ENCODE results near the gene PAXX.

PAXX gene, protein sequence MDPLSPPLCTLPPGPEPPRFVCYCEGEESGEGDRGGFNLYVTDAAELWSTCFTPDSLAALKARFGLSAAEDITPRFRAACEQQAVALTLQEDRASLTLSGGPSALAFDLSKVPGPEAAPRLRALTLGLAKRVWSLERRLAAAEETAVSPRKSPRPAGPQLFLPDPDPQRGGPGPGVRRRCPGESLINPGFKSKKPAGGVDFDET

DNA sequence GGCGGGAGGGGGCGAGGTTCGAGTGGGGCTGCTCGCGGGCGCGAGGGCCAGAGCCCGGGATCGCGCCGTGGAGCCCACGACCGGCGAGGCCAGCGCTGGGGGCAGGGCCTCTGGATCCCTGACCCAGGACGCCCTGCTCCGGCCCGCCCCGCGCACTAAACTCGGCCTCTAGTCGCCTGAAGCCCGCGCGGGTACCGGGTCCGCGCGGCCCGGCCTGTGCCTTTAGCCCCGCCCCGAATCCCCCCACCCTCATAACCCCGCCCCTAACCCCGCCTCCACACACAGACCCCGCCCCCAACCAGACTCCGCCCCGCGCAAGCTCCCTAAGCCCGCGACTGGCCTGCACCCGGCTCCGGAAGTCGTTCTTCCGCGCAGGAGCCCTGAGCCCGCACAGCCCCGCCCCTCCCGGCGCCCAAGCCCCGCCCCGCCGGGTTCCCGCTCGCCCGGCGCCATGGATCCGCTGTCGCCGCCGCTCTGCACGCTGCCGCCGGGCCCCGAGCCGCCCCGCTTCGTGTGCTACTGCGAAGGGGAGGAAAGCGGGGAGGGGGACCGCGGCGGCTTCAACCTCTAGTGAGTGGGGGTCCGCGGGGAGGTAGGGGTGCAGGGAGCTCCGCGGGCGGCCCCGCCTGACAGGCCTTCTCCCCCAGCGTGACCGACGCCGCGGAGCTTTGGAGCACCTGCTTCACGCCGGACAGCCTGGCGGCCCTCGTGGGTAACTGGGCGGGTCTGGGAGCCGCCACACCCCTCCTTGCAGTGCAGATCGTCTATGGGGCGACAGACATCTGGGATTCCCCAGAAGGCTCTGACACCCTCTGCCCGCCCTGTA lies at the start of gene PAXX:
Gene PAXX, plus strand, starts transcription at position 430 of the 826 bp plus-strand sequence. Its CDS starts 22 bp downstream, at position 452.
- peak; percentile 81 for DNase-seq

DNA sequence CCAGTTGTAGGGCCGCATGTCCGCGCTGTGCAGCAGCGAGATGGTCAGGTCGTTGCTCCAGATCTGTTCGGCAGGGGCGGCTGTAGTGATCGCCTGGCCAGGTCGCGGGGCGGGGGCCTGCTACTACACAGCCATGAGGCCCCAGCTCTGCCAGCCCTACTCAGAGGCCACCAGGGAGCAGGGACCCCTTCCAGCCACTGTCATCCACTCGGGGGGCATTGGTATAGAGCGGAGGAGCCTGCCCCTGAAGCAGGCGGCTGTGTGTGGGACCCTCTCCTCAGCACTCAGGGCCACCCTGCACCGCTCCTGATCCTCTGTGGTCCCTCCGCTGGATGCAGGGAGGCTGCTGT lies 49.4 kb upstream of the PAXX start:
- no peak for DNase-seq

DNA sequence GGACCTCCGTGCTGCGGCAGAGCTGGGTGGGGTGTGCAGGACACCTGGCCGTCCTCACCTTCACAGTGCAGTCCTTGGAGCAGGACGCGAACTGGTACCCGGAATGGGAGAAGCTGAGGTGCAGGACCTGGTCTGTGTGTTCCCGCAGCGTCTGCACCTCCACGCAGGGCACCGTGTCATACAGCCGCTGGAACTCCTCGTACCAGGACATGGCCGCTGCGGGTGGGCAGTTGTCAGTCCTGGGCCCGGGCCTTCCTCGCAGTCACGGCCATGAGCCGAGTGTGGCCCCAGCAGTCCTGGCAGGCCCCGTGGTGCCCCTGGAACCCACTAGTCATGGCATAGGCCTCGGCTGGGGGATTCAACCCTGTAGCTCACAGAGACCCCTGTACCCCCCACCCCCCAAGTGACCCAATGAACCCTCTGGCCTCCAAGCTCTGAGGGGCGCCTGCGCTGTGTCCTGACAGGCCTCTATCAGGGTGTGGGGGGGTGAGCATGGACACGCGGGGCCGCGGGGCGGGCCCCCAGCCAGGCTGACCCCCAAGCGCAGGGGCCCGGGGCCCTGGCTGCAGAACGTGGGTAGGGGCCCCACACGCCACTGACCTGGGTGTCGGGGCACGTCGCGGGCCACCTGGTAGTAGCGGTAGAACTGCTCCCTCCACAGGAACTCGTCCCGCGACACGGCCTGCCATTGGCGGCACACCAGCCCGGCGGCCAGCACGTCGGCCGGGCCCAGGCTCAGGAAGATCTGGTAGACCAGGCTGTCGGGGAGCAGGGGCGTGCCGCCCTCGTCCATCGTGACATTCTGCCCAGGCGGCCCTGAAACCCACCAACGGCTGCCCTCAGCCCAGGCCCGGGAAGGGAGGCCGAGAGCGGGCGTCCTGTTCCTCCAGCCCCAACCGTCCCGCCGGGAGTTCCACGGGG lies 48.7 kb upstream of the PAXX start:
- DNase-seq: no peak

DNA sequence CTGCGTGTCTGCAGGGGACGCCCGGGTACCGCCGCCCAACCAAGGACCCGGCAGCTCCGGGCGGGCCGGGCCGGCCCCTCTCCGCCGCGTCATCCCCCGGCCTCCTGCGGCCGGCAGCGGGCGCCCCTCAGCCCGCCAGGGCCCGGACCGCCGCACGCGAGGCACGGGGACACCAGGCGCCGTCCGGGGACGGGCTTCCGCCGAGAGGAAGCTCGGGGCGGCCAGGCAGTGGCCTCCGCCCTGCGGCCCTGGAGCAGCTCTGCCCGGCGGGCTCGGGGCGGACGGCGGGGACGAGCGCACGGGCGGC lies 48.1 kb upstream of the PAXX start:
- DNase-seq: no peak

DNA sequence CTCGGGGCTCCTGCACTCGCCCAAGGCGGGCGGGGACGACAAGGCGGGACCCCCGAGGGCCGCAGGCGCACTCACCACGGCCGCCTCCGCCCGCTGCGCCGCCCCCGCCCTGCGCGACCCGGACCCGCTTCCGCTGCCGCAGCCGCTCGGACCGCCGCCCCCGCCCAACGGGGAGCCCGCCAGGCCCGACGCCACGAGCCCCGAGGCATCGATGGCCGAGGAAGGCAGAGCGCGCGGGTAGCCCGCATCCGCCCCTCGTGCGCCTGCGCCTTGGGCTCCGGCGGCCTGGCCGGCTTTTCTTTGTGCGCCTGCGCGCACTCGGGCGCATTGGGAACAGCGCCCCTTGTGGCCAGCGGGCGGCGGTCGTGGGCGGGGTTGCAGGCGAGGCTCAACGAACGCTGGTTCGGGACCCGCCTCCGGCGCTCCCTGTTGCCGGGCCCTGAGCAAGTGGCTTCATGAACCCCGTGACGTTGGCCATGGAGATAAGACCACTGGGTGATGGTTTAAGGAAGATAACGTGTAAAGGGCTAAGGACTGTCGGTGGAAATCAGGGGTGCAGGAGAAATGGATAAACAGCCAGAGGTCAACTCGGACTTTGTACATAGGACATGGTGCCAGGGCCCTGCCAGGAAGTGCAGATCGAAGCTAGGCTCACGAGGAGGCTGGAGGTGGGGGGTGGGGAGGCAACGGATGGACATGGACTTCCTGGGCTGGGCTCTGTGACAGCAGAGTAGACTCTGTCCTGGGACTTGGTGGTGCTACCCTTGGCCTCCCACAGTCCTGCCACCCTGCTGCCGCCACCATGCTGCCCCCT lies 47.5 kb upstream of the PAXX start, which contains the start of the genes C8G and FBXW5:
Gene C8G, plus strand, starts transcription at position 725 of the 814 bp plus-strand sequence. Its CDS starts 78 bp downstream, at position 803.
Gene FBXW5, minus strand, starts transcription at position 220 of the 814 bp plus-strand sequence. CDS start 655 bp downstream, outside the sequence.
- peak; percentile 90 for DNase-seq

DNA sequence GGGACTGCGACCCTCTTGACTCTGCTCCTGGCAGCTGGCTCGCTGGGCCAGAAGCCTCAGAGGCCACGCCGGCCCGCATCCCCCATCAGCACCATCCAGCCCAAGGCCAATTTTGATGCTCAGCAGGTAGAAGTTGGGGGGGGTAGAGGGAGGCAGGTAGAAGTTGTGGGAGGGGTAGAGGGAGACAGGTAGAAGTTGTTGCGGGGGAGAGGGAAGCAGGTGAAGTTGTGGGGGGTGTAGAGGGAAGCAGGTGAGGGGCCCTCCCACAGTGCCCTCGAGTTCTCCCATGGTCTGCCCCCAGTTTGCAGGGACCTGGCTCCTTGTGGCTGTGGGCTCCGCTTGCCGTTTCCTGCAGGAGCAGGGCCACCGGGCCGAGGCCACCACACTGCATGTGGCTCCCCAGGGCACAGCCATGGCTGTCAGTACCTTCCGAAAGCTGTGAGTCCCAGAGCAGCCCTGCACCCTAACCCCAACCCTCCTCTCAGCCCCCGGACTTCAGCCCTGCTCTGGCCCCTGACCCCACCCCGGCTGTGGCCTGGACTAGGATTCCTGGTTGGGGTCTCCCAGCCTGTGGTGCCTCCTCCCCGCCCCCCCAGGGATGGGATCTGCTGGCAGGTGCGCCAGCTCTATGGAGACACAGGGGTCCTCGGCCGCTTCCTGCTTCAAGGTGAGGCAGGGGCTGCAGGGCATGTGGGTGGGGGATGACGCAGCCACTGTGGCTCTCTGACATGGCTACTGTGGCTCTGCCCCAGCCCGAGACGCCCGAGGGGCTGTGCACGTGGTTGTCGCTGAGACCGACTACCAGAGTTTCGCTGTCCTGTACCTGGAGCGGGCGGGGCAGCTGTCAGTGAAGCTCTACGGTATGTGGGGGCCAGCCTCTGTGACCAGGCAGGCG lies 46.6 kb upstream of the PAXX start:
- DNase-seq: no peak

DNA sequence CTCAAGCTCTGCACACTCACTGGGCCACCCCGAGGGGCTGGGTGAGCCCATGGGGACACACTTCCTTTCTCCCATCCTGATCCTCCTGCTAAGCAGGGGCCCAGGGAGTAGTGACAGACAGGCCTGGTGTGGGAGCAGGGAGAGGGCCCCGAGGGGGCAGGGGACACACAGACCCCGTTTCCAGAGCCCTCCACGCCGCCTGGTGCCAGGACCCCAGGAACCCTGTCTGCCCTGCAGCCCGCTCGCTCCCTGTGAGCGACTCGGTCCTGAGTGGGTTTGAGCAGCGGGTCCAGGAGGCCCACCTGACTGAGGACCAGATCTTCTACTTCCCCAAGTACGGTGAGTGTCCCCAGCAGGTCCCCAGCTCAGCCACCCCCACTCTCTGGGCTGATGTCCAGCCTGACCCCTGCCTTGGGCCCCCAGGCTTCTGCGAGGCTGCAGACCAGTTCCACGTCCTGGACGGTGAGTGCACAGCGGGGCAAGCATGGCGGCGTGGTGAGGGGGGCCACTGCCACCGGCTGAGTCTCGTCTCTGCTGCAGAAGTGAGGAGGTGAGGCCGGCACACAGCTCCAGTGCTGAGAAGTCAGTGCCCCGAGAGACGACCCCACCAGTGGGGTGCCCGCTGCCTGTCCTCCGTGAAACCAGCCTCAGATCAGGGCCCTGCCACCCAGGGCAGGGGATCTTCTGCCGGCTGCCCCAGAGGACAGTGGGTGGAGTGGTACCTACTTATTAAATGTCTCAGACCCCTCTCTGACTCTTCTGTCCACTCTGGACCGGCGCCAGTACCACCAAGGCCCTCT lies 45.8 kb upstream of the PAXX start:
- DNase-seq: no peak

DNA sequence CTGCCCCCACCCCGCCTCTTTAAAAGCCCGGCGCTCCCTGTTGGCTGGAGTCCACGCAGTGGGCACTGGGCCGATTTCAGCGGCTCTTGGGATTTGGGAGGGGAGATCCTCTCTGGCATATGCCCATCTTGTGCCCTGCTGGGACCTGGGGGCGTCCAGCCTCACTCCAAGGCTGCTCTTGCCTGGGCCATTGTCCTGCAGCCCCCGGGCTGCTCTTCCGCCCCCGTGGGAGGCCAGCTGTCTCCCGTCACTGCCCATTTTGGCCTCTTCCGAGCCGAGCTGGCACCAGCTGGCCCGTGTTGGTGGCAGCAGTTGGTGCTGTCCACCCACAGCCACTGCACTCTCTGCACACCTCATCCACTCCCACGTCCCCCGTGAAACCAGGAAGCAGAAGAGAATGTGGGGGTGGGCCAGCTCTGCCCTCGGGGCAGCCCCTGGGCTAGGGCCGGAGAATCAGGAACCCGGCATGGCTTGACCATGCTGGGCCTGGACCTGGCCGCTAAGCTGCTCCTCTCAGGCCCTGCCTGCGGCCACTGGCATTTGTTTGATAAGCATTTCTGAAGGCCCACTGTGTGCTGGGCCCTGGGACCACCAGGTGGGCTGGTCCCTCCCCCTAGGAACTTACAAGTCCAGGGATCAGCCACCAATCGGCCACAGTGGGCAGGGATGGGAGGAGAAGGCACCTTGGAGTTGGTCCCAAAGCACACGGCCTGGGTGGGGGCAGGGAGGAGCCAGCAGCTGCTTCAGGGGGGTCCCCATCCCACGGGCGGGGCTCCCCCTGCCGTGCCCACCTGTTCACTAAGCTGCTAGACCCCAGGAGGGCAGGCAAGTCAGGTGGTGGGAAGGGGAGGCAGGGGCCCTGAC lies 45.0 kb upstream of the PAXX start:
- no peak for DNase-seq

DNA sequence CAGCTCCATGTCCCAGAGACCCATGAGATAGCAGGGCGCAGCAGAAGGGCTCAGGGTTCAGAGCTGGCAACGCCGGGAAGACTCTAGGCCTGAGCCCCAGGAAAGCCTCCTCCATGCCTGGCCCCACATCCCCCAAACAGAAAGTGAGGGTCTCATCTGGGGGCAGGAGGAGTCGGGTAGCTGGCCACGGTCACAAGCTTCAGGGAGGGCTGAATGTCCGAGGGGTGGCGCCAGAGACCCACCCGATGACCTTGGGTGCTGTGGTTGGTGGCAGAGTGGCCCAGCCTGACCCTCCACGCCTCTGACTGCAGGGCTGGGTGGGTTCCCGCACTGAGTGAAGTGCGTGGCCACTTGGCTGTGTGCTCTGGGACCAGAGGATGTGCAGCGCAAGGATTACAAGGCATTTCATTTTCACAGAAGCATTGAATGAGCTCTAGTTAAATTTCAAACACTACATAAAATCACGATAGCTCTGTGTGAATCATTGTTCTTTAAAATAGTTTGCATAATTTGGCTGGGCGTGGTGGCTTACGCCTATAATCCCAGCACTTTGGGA lies 44.2 kb upstream of the PAXX start:
- no peak for DNase-seq

DNA sequence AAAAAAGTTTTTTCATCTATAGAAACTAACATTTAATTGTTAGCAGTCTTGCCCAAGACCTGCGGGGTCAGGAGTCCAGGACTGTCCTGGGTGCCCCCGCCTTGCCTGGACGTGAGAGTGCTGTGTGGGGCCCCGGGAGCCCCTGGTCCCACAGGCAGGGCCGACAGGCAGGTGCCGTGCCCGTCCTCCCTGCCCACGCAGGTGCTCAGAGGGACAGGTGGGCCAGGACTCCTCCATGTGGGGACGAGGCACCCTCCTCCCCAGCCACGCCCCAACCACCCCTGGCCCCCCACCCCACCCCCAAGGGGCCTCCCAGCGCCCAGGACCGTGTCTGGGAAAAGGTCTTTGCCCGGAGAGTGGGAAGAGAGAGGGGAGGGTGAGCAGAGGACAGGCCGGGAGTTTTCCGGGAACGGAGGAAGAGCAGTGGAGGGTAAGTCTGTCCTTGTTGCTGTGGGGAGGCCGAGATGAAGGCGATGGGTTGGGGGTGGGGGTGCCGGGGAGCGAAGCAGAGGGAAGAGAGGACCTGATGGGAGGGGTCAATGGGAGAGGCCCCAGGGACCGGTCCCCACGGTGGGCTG lies 42.9 kb upstream of the PAXX start:
- no peak for DNase-seq

DNA sequence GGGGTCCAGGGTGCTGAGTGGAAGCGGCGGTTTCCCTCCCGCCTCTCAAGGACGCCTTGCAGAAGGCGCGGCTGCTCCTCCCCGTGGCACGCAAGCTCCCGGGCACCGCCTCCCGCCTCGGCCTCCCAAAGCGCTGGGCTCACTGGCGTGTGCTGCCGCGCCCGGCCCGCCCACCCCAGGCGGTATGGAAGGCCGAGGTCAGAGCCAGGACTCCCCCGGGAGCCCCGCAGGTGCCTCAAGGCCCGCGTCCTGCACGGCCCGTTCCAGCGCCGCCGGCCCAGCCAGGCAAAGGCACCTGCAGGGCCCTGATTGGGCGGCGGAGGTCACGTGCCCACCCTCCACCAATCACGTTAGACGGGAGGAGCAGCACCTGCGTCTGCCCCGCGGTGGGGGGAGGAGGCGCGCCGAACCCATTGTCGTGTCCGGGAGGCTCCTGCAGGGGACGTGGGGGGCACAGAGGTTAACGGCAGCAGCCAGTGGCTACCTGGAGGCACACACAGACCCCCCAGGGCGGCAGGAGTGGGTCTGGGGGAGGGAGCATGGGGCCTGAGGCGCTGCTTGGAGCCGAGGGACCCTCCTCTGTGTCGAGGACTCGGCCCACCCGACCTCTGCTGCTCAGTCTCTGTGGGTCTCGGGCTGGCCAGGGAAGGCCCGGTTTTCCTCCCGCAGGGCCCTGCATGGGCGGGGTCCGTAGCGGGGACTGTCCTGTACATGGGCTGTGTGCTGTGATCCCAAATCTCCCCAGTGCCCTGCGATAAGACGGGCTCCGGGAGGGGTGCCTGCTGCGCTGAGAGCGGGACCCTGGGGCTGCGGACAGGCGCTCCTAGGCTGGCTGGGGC lies 42.2 kb upstream of the PAXX start:
- DNase-seq: peak; percentile 76

DNA sequence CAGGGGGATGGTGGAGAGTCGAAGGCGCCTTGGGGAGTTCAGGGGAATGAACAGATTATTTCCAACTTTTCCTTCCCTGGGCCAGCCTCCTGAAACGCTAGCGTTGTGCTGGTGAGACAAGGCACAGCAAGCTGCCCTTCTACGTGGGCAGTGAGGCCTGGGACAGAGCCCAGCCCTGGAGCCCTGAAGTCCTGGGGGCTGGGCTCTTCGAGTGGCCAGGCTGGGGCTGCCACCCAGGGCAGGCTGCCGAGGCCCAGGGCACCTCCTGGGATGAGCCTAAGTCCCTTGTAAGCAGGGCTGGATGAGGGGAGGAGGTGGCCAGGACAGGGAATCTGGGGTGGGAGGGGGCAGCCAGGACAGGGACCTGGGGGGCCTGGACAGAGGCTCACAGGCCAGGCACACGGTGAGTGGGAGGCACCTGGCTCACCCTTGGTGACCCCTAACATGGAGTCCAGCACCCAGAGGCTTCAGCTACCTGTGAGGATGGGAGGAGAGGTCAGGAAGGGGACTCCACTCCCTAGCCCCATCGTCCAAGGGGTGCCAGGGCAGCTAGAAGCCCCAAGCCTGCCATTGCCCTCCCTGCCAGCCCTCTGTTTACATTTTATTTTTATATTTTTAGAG lies 41.5 kb upstream of the PAXX start:
- DNase-seq: no peak

DNA sequence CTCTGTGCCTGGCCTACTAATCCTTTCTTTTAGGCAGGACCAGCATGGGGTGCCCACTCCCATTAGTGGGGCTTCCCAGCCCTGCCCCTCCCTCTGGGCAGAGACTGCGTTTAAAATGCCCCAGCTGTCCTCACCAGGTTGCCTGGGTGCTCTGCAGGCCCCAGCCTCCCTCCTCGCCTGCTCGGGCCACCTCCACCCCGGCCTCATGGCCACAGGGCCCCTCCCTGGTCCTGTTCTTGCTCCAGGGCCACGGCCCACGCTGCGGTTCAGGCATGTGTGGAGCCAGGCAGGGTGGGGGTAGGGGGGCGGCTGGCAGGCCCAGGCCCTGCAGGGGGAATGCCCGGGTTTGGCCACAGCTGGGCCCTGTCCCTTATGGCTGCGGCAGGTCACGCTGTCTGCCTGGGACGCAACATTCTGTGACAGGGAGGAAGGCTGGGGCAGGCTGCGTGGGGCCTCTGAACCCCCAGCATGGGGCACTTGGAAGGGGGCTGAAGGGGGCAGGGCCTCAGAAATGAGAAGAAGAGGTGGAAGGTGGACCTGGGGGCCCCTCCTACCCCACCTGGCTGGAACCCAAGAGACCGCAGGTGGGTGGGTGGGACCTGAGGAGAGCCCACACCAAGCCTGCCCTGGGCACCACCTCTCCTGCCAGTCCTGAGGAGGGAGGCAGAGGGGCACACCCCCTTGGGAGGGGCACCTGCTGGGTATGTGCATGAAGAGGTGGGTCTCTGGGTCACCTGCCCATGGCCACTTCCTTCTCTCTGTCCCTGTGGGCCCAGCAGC lies 40.5 kb upstream of the PAXX start, which contains the start of gene LCN12:
Gene LCN12, plus strand, starts transcription at position 733 of the 780 bp plus-strand sequence. CDS start 55 bp downstream, outside the sequence.
- DNase-seq: no peak

DNA sequence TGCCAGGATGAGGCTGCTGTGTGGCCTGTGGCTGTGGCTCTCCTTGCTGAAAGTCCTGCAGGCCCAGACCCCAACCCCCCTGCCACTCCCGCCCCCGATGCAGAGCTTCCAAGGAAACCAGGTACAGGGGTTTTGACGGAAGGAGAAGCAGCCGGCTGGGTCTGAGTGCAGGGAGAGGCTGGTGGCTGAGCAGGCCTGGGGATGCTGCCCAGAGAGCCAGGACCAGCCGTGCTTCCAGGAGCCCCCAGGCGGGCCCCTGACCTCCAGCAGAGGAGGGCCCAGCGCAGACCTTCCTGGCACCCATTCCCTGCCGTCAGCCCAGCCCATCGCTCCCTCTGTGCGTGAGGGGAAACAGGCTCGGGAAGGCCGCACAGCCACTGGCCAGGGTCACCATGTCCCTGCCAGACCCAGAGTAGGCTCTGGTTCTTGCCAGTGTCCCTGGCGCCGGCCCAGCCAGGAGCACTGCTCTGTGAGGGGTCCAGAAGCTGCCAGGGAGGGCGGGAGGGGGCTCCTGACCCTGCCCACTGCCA lies 39.8 kb upstream of the PAXX start:
- DNase-seq: no peak

DNA sequence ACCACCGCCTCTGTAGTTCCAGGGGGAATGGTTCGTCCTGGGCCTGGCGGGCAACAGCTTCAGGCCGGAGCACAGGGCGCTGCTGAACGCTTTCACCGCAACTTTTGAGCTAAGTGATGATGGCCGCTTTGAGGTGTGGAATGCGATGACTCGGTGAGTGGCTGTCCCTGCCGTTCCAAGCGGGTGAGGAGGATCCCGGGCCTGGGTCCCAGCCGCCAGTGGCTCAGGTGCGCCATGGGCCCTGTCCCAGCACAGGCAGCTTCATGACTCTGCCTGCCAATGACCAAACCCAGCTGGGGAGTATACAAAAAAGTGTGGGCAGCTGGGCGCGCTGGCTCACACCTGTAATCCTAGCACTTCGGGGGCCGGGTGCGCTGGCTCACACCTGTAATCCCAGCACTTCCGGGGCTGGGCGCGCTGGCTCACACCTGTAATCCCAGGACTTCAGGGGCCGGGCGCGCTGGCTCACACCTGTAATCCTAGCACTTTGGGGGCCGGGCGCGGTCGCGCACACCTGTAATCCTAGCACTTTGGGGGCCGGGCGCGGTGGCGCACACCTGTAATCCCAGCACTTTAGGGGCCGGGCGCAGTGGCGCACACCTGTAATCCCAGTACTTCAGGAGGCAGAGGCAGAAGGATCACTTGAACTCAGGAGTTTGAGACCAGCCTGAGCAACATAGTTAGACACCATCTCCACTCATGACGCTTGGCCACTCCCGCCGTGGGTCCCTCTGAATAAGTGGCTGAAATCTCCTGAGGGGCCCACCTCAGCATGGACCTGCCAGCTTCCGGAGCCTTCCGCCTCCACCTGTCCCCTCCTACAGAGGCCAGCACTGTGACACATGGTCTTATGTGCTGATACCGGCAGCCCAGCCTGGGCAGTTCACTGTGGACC lies 39.1 kb upstream of the PAXX start:
- DNase-seq: no peak

Data from KG1 (cell line).